ENCODE results near the gene TSPAN4. TPM values are rescaled to one million over a fixed set of nuclear protein-coding genes. Genes with fewer than 3 reads are reported as not detected.

Gene TSPAN4
- total and polyA plus RNA-seq, 4 donors: 68.3 to 197 (median 134) TPM

DNA sequence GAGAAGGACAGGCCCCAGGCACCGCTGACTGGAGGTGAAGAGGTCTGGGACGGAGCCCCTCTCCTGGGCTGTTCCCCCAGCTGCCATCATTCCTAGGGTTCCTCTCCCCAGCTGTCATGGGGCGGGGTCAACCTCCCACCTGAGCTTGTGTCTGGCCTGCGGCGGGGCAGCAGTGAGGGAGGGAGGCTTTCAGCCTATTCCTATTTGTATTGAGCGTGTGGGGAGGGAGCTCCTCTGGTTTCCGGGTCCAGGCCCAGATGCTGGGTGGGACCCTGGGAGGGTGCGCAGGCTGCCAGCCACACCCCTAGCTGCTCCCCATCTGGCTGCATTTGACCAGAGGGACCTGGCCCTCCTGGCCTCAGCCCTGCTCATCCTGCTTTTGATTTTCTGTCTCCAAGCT is 13.7 kb downstream of the TSPAN4 start:
- TF ChIP-seq, protein P1, sequence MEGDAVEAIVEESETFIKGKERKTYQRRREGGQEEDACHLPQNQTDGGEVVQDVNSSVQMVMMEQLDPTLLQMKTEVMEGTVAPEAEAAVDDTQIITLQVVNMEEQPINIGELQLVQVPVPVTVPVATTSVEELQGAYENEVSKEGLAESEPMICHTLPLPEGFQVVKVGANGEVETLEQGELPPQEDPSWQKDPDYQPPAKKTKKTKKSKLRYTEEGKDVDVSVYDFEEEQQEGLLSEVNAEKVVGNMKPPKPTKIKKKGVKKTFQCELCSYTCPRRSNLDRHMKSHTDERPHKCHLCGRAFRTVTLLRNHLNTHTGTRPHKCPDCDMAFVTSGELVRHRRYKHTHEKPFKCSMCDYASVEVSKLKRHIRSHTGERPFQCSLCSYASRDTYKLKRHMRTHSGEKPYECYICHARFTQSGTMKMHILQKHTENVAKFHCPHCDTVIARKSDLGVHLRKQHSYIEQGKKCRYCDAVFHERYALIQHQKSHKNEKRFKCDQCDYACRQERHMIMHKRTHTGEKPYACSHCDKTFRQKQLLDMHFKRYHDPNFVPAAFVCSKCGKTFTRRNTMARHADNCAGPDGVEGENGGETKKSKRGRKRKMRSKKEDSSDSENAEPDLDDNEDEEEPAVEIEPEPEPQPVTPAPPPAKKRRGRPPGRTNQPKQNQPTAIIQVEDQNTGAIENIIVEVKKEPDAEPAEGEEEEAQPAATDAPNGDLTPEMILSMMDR (IDR thresholded peaks at IDR 0.05; ENCODE audit: control extremely low read depth, extremely low read depth): no peak
- Histone ChIP-seq H3K36me3 (ENCODE audit: control insufficient read depth in 4 of 4, insufficient read depth in 4 of 4, low read length in 4 of 4) (peaks cover 0 to 30% (median 0%) of the 10 kb centered on the region in 4 donors), H3K4me1 (ENCODE audit: control insufficient read depth in 5 of 5, insufficient read depth in 5 of 5, low read length in 5 of 5) (peaks cover 0 to 22% (median 12%) of the 10 kb centered on the region in 5 donors), H3K27ac (ENCODE audit: low read depth in 1 of 2, low read length in 1 of 2) (no peak overlapping the region), H3K27me3 (ENCODE audit: control insufficient read depth in 3 of 3, insufficient read depth in 3 of 3, low read length in 2 of 3) (no peaks in the 10 kb centered on the region), H3K4me3 (no peak overlapping the region), H3K9me3 (ENCODE audit: control insufficient read depth in 4 of 4, insufficient read depth in 3 of 4, low read length in 3 of 4) (no peaks in the 10 kb centered on the region), H3K9ac (ENCODE audit: insufficient read depth in 1 of 2, low read length in 2 of 2) (no peak overlapping the region)
- no peak for ATAC-seq (ENCODE audit: insufficient read depth, low FRiP score)
- no peak for DNase-seq
- WGBS, 2 donors: 79 to 82% methylated on average over 7 to 8 of the region's 8 CpGs

DNA sequence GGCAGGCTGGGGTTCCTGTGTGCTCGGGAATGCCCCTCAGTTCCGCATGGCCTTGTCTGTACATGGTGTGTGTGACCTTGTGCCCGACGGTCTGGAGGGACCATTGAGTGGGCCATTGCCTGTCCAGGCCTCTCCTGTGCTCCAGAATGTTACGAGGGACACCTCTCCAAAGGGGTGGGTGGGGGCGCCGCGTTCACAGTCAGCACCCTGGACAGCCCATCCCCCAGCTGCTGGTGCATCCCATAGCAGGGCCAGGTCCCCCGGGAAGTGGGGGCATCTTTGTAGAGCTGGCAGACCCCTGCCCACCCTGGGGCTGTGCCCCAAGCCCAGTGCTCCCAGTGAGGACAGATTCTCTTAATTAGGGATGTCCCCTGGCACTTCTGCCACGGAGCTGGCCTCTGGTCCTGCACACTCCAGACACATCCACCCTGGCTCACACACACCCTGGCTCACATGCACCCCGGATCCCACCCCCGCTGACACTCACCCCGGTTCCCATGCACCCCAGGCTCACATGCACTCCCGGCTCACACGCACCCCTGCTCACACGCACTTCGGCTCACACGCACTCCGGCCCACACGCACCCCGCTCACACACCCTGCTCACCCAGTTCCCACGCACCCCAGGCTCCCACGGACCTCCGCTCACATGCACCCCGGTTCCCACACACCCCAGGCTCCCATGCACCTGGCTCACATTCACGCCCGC is 15.6 kb downstream of the TSPAN4 start:
- peaks cover 0 to 33% (median 0%) of the 10 kb centered on the region in 4 donors for H3K36me3 ChIP-seq (ENCODE audit: control insufficient read depth in 4 of 4, insufficient read depth in 4 of 4, low read length in 4 of 4)
- H3K4me3 ChIP-seq: no peak overlapping the region
- H3K9me3 ChIP-seq (ENCODE audit: control insufficient read depth in 4 of 4, insufficient read depth in 3 of 4, low read length in 3 of 4): no peaks in the 10 kb centered on the region
- no peak for DNase-seq
- H3K9ac ChIP-seq (ENCODE audit: insufficient read depth in 1 of 2, low read length in 2 of 2): no peak overlapping the region
- 86 to 88% methylated on average over 26 to 27 of the region's 27 CpGs for WGBS, 2 donors
- TF ChIP-seq, protein P1 (IDR thresholded peaks at IDR 0.05; ENCODE audit: control extremely low read depth, extremely low read depth): no peak
- H3K27ac ChIP-seq (ENCODE audit: low read depth in 1 of 2, low read length in 1 of 2): no peak overlapping the region
- H3K27me3 ChIP-seq (ENCODE audit: control insufficient read depth in 3 of 3, insufficient read depth in 3 of 3, low read length in 2 of 3): no peaks in the 10 kb centered on the region
- ATAC-seq (ENCODE audit: insufficient read depth, low FRiP score): no peak
- peaks cover 0 to 36% (median 12%) of the 10 kb centered on the region in 5 donors for H3K4me1 ChIP-seq (ENCODE audit: control insufficient read depth in 5 of 5, insufficient read depth in 5 of 5, low read length in 5 of 5)

GRCh38 chr11:858762-859339 is 16.2 kb downstream of the TSPAN4 start:
- Histone ChIP-seq H3K9ac (ENCODE audit: insufficient read depth in 1 of 2, low read length in 2 of 2) (no peak overlapping the region), H3K9me3 (ENCODE audit: control insufficient read depth in 4 of 4, insufficient read depth in 3 of 4, low read length in 3 of 4) (no peaks in the 10 kb centered on the region), H3K4me1 (ENCODE audit: control insufficient read depth in 5 of 5, insufficient read depth in 5 of 5, low read length in 5 of 5) (peaks cover 0 to 41% (median 12%) of the 10 kb centered on the region in 5 donors), H3K4me3 (no peak overlapping the region), H3K27me3 (ENCODE audit: control insufficient read depth in 3 of 3, insufficient read depth in 3 of 3, low read length in 2 of 3) (no peaks in the 10 kb centered on the region), H3K36me3 (ENCODE audit: control insufficient read depth in 4 of 4, insufficient read depth in 4 of 4, low read length in 4 of 4) (peaks cover 0 to 38% (median 0%) of the 10 kb centered on the region in 4 donors), H3K27ac (ENCODE audit: low read depth in 1 of 2, low read length in 1 of 2) (no peak overlapping the region)
- WGBS, 2 donors: 90 to 95% methylated on average over 37 of the region's 37 CpGs
- ATAC-seq (ENCODE audit: insufficient read depth, low FRiP score) (no peak), DNase-seq (no peak)
- TF ChIP-seq, protein P1 (IDR thresholded peaks at IDR 0.05; ENCODE audit: control extremely low read depth, extremely low read depth): no peak
